ENCODE results near the gene BEAN1.

Gene BEAN1

GRCh38 chr16:66416136-66416535 is 11.0 kb upstream of the BEAN1 start:
- no peak for DNase-seq (ENCODE audit: low read depth, low spot score)
- H3K4me3 ChIP-seq (ENCODE audit: low read length) = no peak overlapping the region

DNA sequence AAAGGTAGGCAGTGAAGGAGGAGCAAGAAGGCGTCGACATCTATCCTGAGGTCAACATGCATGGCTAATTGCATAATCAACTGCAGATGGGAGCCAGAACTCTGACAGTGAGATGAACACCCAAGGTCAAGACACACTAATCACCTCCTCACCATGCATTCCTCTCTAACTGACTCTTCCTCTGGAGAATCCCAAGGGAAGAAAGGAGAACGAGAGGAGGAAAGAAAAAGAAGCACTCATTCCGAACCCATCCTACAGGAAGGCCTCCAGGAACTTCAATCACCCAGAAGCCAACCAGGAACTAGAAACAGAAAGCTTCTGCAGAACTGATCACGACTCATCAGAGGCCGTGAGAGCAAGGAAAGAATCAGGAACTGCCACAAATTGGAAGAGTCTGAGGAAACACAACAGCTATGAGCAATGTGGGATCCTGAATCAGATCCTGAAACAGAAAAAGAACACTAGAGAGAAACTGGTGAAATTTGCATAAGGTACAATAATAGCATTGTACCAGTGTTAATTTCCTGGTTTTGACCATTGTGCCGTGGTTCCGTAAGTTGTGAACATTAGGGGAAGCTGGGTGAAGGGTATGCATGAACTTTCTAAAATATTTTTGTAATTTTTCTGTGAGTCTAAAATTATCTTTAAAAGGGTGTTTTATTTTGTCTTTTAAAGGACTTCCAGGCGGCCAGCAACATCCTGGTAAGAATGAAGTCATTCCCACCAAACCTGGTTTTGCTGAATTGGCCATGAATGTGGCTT is 10.0 kb upstream of the BEAN1 start:
- DNase-seq (ENCODE audit: low read depth, low spot score) = no peak
- H3K4me3 ChIP-seq (ENCODE audit: low read length) = no peak overlapping the region

DNA sequence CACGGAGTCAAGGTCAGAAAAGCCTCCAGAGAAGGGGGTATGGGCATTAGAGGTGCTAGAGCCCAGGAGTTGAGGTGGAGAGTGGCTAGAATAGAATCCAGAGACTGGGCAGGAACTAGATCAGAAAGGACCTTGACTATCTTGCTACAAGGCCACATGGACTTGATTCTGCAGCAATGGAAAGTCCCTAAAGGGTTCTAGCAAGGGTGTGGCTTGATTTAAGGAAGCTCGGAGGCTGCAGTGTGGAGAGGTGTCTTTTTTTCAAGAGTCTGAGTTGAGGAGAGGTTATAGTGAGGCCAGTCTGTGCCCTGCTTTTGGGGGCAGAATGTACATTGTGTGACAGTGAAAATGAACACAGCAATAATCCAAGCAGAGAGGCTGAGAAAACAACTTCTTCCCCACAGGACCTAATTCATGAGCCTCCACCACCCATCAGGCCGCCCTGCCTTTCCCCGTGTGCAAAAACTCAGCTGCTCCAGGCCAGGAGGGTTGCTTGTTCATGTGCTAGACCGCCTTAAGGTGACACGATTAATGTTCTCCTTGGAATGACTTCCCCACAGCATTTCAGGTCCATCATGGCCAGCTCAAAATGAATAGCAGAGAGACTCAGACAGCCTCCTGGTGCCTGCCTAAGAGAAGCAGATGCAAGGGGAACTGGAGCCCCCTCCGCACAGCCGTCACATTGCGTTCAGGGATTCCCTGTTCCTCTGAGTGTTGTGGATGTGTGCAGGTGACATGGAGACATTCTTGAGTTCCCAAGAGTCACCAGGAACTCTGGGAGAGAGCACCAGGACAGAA is 8.7 kb upstream of the BEAN1 start:
- H3K4me3 ChIP-seq (ENCODE audit: low read length) = no peak overlapping the region
- DNase-seq (ENCODE audit: low read depth, low spot score) = no peak

- H3K4me3 ChIP-seq (ENCODE audit: low read length) = no peak overlapping the region
- DNase-seq (ENCODE audit: low read depth, low spot score) = no peak
These were observed 7.6 kb upstream of the BEAN1 start for GRCh38 chr16:66419527-66419926.

GRCh38 chr16:66420396-66420795 is 6.7 kb upstream of the BEAN1 start:
- DNase-seq (ENCODE audit: low read depth, low spot score) = no peak
- H3K4me3 ChIP-seq (ENCODE audit: low read length) = no peak overlapping the region

DNA sequence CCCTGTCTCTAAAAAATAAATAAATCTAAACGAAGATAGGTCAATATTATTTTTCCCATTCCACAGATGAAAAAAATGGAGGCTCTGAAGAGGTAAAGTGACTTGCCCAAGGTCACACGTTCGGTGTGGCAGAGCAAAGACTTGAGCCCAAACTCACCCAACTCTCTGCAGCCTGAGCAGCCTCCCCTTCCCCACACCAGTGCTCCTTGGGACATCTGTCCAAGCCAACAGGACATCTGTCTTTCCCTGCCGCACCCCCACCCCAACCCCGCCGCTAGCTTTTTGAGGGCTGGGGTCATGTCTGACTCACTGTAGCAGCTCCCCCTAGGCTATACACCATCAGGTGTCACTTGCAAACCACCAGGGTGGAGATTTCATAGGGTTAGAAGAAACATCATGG is 5.2 kb upstream of the BEAN1 start:
- DNase-seq (ENCODE audit: low read depth, low spot score) = no peak
- no peak overlapping the region for H3K4me3 ChIP-seq (ENCODE audit: low read length)

DNA sequence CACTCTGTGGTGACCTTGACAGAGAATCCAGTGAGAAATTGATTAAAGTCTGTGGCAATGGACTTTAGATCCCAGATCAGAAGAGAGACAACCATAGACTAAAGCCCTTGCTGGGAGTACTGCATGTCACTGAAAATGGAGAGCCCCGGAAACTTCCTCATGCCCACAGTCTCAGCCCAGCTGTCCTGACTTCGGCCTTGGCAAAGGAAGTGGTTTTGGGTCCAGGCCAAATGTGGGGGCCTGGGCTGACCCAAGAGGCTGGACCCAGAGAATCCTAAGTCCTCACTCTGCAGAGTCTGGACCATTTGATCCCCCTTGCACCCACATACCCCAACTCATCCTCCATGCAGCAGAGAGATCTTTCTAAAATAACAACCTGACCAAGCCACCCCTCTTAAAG is 4.7 kb upstream of the BEAN1 start:
- DNase-seq (ENCODE audit: low read depth, low spot score) = no peak
- H3K4me3 ChIP-seq (ENCODE audit: low read length) = no peak overlapping the region

- no peak overlapping the region for H3K4me3 ChIP-seq (ENCODE audit: low read length)
These were observed 3.9 kb upstream of the BEAN1 start for GRCh38 chr16:66423177-66423576.

DNA sequence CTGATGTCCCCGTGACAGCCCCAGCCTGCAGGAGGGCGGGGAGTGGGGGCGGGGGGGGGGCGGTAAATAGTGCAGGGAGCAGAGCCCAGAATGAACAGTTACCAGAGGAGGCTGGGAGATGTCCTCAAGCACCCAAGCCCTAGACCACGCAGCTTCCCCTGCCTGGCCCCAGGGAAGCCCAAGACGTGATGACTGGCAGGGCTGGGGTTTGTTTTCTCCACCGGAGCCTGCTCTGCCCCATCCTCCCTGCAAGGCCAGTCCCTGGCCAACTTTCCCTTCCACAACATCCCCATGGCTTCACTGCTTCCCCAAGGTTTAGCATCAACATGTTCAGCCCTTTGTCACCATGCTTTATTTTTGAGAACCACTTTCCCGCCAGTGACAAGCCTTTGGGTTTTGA is 1.4 kb upstream of the BEAN1 start:
- no peak overlapping the region for H3K4me3 ChIP-seq (ENCODE audit: low read length)
- DNase-seq (ENCODE audit: low read depth, low spot score) = no peak

More at GRCh38 chr16:66423177-66423576, 3.9 kb upstream of the BEAN1 start:
- DNase-seq (ENCODE audit: low read depth, low spot score) = no peak

GRCh38 chr16:66426112-66427035 is 721 bp upstream of the BEAN1 start:
- no peak overlapping the region for H3K4me3 ChIP-seq (ENCODE audit: low read length)
- no peak for DNase-seq (ENCODE audit: low read depth, low spot score)

GRCh38 chr16:66427871-66428681 is 981 bp downstream of the BEAN1 start:
- H3K4me3 ChIP-seq (ENCODE audit: low read length) = no peak overlapping the region
- DNase-seq (ENCODE audit: low read depth, low spot score) = no peak

DNA sequence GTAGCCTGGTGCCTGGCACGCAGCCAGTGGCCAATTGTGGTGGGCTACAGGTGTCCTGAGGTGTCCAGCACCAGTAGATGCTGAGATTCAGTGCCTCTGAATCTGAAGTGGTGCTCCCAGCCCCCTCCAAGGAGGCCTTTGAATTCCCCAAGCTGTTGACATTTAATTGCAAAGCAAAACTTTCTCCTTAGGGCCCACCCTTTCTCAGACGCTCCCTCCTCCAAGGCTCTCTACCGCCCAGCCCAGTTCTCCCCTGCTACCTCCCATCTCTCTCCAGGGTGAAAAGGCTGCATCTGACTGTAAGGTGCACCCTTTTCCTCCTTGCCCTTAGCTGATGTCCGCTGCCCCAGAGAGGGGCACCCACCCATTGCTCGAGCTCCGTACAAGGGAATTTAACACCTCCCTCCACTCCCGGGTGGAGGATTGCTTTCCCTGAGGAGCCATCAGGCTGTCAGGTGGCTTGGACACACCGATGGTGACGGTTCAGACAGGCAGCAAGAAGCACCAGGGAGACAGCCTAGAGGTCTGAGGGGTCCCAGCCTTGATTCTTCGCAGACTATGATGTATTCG is 1.7 kb downstream of the BEAN1 start:
- H3K4me3 ChIP-seq (ENCODE audit: low read length) = no peak overlapping the region
- no peak for DNase-seq (ENCODE audit: low read depth, low spot score)

- no peak overlapping the region for H3K4me3 ChIP-seq (ENCODE audit: low read length)
- DNase-seq (ENCODE audit: low read depth, low spot score) = no peak
These were observed 2.3 kb downstream of the BEAN1 start for GRCh38 chr16:66429290-66429962.

- DNase-seq (ENCODE audit: low read depth, low spot score) = no peak
- H3K4me3 ChIP-seq (ENCODE audit: low read length) = no peak overlapping the region
These were observed 3.1 kb downstream of the BEAN1 start for GRCh38 chr16:66430214-66430613.

DNA sequence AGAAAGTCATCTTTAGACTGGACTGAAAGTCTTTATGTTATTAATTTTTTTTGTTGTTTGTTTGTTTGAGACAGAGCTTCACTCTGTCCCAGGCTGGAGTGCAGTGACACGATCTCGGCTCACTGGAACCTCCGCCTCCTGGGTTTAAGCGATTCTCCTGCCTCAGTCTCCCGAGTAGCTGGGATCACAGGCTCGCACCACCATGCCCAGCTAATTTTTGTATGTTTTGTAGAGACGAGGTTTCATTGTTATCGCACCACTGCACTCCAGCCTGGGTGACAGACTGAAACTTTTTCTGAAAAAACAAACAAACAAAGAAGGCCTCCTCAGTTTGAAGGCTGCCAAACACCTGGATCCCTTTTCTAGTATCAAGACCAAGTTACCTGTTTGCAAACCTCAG is 4.7 kb downstream of the BEAN1 start:
- H3K4me3 ChIP-seq (ENCODE audit: low read length) = no peak overlapping the region
- DNase-seq (ENCODE audit: low read depth, low spot score) = no peak

- no peak overlapping the region for H3K4me3 ChIP-seq (ENCODE audit: low read length)
- DNase-seq (ENCODE audit: low read depth, low spot score) = no peak
These were observed 5.3 kb downstream of the BEAN1 start for GRCh38 chr16:66432429-66432828.

DNA sequence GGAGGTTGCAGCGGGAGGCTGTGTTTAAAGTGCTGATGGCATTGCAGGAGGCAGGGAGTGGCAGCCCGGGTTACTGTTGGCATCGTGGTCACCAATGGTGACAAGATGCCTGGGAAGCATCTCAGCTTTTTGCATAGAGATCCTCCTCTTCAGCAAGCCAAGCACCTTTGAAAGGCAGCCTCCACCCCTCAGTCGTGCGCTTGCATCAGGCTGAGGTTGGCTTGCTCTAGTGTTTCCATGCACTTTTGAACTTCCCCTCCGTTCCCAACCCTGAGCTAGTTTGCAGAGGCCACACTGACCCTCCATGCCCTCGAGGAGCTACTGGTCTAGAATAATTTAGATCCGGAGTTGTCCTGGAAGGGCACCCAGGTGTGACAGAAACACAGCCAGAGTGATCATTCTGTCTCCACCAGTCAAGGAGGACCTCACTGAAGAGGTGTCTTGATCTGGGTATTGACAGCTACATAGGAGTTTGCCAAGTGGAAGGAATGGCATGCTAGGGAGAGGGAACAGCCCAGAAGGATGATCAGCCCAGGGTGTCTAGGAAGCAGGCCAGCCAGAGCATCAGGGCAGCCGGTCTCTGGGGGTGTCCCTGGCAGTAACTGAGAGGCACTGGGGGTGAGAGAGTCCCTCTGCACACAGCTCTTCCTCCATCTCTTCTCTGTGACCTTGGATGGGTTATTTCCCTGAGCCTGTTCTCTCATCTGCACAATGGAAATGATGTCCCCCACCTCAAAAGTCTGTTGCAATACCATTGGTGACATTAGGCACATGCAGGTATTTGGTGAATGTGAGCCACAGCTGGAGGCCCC is 7.7 kb downstream of the BEAN1 start:
- DNase-seq (ENCODE audit: low read depth, low spot score) = no peak
- H3K4me3 ChIP-seq (ENCODE audit: low read length) = no peak overlapping the region
